Activated T-cell treated with anti-CD3 and anti-CD28 coated beads, Interleukin-2, amount 50 U/mL, for 48 hours (primary cell): ENCODE measurements around the gene FKBP15.
"Not testable (repeated sequence)": the region's sequence is repeated elsewhere in the genome, so short reads cannot be mapped to it uniquely, and the experiment has no call there.

Experiments used
- DNase-seq, 2 experiments: peaks; one replicate each; pipeline ENCODE4 v3.0.0-alpha.2; 2020

The FKBP15 gene

GRCh38 chr9:113148781-113149510 lies 72.1 kb downstream of the FKBP15 start:
- DNase-seq, result no peak

GRCh38 chr9:113148372-113148705 lies 72.7 kb downstream of the FKBP15 start:
- no peak for DNase-seq

- no peak for DNase-seq
Observed at GRCh38 chr9:113143432-113144227, 77.4 kb downstream of the FKBP15 start.

GRCh38 chr9:113140896-113141295 lies 80.2 kb downstream of the FKBP15 start:
- DNase-seq, result not testable (repeated sequence)

GRCh38 chr9:113139953-113140352 lies 81.1 kb downstream of the FKBP15 start:
- DNase-seq, result no peak

GRCh38 chr9:113139225-113139829 lies 81.8 kb downstream of the FKBP15 start:
- DNase-seq, result no peak

GRCh38 chr9:113138760-113139159 lies 82.3 kb downstream of the FKBP15 start:
- no peak for DNase-seq

GRCh38 chr9:113137196-113138168 lies 83.6 kb downstream of the FKBP15 start:
- no peak for DNase-seq

GRCh38 chr9:113131689-113132151 lies 89.4 kb downstream of the FKBP15 start:
- no peak for DNase-seq

- no peak for DNase-seq
Observed at GRCh38 chr9:113129884-113130283, 91.2 kb downstream of the FKBP15 start.

- no peak for DNase-seq
Observed at GRCh38 chr9:113129466-113129865, 91.6 kb downstream of the FKBP15 start.

GRCh38 chr9:113125386-113126035 lies 95.6 kb downstream of the FKBP15 start:
- DNase-seq, result no peak

- not testable (repeated sequence) for DNase-seq
Observed at GRCh38 chr9:113118829-113119228, 102.2 kb downstream of the FKBP15 start.
